HEK293T (cell line): Measurements from ENCODE around the gene POLR3A.

Experiments used
- CTCF ChIA-PET: fragments of 350-600 bp; formaldehyde crosslinking; extraction: SDS; loops from one replicate; lab custom pipeline; 2021; ENCODE audit warnings: antibody characterized with exemption, inconsistent platforms; lab: Yijun Ruan, JAX
- POLR2A ChIA-PET: fragments of 350-600 bp; formaldehyde crosslinking; extraction: SDS; loops from one replicate; lab custom pipeline; 2020; ENCODE audit warnings: antibody characterized with exemption, inconsistent platforms; lab: Yijun Ruan, JAX
- DNase-seq: peaks from one replicate; pipeline ENCODE4 v3.0.0; 2012; ENCODE audit warnings: mixed read lengths; ENCODE audit errors: extremely low spot score
- ARNT ChIP-seq: fragments of 450-650 bp; IDR thresholded peaks from 2 replicates; pipeline ENCODE4 v1.6.1; 2017; ENCODE audit warnings: mild to moderate bottlenecking
- BHLHE40 ChIP-seq: fragments of 450-650 bp; IDR thresholded peaks from 2 replicates; pipeline ENCODE4 v1.6.1; 2016; ENCODE audit warnings: mild to moderate bottlenecking, moderate library complexity, borderline replicate concordance
- CTBP1 ChIP-seq: fragments of 450-650 bp; IDR thresholded peaks from 2 replicates; pipeline ENCODE4 v1.6.1; 2016; ENCODE audit warnings: borderline replicate concordance
- ELF4 ChIP-seq: fragments of 450-650 bp; IDR thresholded peaks from 2 replicates; pipeline ENCODE4 v1.6.1; 2017; ENCODE audit warnings: antibody characterized with exemption
- FOXA1 ChIP-seq: fragments of 450-650 bp; IDR thresholded peaks from 2 replicates; pipeline ENCODE4 v1.6.1; 2016; ENCODE audit warnings: mild to moderate bottlenecking
- FOXK2 ChIP-seq: fragments of 450-650 bp; IDR thresholded peaks from 2 replicates; pipeline ENCODE4 v1.6.1; 2016; ENCODE audit warnings: mild to moderate bottlenecking
- FOXM1 ChIP-seq: fragments of 450-650 bp; IDR thresholded peaks from 2 replicates; pipeline ENCODE4 v1.6.1; 2017; ENCODE audit warnings: mild to moderate bottlenecking, borderline replicate concordance
- HDGF ChIP-seq: fragments of 450-650 bp; IDR thresholded peaks from 2 replicates; pipeline ENCODE4 v1.6.1; 2017; ENCODE audit warnings: antibody characterized with exemption, borderline replicate concordance
- L3MBTL2 ChIP-seq: fragments of 450-650 bp; conservative IDR thresholded peaks from 2 replicates; pipeline ENCODE4 v1.6.1; 2016; ENCODE audit warnings: mild to moderate bottlenecking
- LEF1 ChIP-seq: fragments of 450-650 bp; IDR thresholded peaks from 2 replicates; pipeline ENCODE4 v1.6.1; 2017; ENCODE audit warnings: mild to moderate bottlenecking, borderline replicate concordance
- NFRKB ChIP-seq: fragments of 450-650 bp; IDR thresholded peaks from 2 replicates; pipeline ENCODE4 v1.6.1; 2016; ENCODE audit warnings: mild to moderate bottlenecking, moderate library complexity
- SP1 ChIP-seq: fragments of 450-650 bp; IDR thresholded peaks from 2 replicates; pipeline ENCODE4 v1.6.1; 2017
- SUZ12 ChIP-seq: fragments of 450-650 bp; IDR thresholded peaks from 2 replicates; pipeline ENCODE4 v1.6.1; 2016; ENCODE audit warnings: mild to moderate bottlenecking
- TARDBP ChIP-seq: fragments of 450-650 bp; IDR thresholded peaks from 2 replicates; pipeline ENCODE4 v1.6.1; 2016
- ZNF384 ChIP-seq: fragments of 450-650 bp; IDR thresholded peaks from 2 replicates; pipeline ENCODE4 v1.6.1; 2016
- TF ChIP-seq, protein P1 (sequence below): fragments of 450-650 bp; IDR thresholded peaks from 2 replicates; pipeline ENCODE4 v1.6.1; 2016

Gene POLR3A

DNA sequence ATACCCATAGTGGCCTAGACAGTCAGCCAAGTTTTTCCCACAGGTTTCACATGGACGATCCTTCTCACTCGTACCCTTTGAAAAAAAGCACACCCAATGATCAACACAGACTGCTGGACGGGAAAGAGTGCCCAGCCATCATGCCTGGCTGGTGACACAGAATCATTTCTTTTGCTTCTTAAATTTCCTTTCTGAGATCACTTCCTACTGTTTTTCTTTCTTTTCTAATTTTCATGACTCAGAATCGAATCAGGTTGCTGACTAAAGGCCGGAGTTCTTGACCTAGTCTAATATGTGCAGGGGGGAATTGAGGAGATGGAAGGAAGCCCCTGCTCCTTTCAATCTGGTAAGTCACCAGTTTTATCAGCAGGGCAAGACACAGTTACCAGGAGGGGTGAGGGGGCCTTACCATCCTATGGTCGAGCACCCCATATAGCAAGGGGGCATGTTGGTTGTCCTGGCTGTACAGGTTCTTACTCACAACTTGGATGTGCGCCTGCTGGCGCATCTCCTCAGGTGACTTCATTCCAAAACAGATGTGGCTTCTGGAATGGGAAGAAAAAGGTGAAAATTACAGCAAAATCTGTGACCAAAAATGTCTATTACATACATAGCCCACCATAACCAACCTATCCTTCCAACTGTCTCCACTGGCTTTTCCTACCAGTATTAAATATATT lies 3.5 kb downstream of the POLR3A start:
- CTCF ChIA-PET = no interaction called here
- POLR2A ChIA-PET = no interaction called here
- no peak for DNase-seq
- no peak for TF ChIP-seq FOXK2

DNA sequence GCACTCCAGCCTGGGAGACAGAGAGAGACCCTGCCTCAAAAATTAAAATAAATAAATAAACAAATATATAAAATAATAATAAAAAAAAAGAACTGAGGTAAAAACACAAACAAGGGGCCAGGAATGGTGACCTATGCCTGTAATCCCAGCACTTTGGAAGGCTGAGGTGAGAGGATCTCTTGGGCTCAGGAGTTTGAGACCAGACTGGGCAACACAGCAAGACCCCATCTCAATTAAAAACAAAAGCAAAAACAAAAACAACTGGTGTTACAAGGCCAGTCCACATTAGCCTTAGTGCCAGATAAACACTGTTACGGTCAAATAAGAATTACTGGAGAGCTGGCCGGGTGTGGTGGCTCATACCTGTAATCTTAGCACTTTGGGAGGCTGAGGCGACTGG lies 5.6 kb downstream of the POLR3A start:
- no peak for DNase-seq
- TF ChIP-seq ELF4 (no peak), ARNT (no peak), ZNF384 (no peak), SUZ12 (no peak), HDGF (no peak), CTBP1 (no peak), LEF1 (no peak), NFRKB (no peak), FOXK2 (no peak), BHLHE40 (no peak), SP1 (no peak)
- TF ChIP-seq, protein P1, sequence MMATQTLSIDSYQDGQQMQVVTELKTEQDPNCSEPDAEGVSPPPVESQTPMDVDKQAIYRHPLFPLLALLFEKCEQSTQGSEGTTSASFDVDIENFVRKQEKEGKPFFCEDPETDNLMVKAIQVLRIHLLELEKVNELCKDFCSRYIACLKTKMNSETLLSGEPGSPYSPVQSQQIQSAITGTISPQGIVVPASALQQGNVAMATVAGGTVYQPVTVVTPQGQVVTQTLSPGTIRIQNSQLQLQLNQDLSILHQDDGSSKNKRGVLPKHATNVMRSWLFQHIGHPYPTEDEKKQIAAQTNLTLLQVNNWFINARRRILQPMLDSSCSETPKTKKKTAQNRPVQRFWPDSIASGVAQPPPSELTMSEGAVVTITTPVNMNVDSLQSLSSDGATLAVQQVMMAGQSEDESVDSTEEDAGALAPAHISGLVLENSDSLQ = no peak
- ChIA-PET POLR2A (no interaction called here), CTCF (interaction anchor here (0.6 kb wide), 1 partner anchor 32 kb away, joined by 4 read pairs; no protein-coding TSS in a partner anchor)

DNA sequence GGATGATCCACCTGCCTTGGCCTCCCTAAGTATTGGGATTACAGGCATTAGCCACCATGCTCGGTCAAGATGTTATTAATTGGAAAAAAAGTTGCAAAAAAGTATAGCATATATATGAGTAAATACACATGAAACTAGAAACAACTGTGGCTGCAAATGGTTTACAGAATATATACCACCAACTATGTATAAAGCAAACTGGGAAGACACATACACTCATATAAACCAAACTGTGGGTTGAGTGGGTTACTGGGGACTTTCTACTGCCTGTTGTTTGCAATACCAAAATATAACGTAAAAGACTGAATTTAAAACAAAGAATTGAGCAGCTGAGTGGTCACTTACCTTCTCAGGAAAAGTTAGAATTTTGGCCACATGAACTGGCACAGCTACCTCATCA lies 8.1 kb downstream of the POLR3A start:
- no peak for DNase-seq
- CTCF ChIA-PET = no interaction called here
- TF ChIP-seq HDGF (no peak), L3MBTL2 (no peak), CTBP1 (no peak), SP1 (no peak)
- POLR2A ChIA-PET = interaction anchor here (1.1 kb wide), 1 partner anchor 11 kb away, joined by 4 read pairs; no protein-coding TSS in a partner anchor

DNA sequence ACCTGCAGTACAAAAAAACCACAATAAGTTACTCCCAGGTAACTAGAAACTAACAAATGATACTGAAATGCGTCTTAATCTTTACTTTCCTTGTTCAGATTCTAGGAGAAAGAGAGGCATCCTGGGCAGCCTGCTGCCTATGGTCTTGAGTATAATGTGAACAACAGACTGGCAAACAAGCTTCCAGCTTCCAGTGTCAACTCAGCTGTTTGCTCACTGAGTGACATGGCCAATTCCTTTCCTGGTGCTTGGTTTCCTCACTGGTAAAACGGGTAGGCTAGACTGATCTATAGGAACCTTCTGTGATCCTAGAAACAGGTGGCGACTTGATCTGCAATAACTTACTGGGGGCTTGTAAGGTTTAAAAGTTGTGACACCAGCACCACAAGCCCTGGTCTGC lies 10.1 kb downstream of the POLR3A start:
- CTCF ChIA-PET = no interaction called here
- no peak for DNase-seq
- TF ChIP-seq L3MBTL2 (no peak), TARDBP (no peak), FOXA1 (no peak), BHLHE40 (no peak), FOXK2 (no peak), NFRKB (no peak), ZNF384 (no peak), ELF4 (no peak), FOXM1 (no peak), ARNT (no peak)
- TF ChIP-seq, protein P1 = no peak
- POLR2A ChIA-PET = no interaction called here

DNA sequence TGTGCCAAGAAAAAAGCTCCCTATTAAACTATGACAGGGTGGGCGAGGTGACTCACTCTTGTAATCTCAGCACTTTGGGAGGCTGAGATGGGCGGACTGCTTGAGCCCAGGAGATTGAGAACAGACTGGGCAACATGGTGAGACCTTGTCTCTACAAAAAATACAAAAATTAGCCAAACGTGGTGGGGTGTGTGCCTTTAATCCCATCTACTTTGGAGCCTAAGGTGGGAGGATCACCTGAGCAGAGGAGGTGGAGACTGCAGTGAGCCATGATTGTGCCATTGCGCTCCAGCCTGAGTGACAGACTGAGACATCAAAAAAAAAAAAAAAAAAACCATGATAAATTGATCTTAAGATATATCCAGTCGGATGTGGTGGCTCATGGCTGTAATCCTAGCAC lies 11.5 kb downstream of the POLR3A start:
- no peak for DNase-seq
- ChIA-PET POLR2A (interaction anchor here (1.1 kb wide), 1 partner anchor 16 kb away, joined by 3 read pairs; no protein-coding TSS in a partner anchor), CTCF (no interaction called here)
- no peak for TF ChIP-seq FOXA1
- no peak for TF ChIP-seq ARNT
- TF ChIP-seq, protein P1 = no peak
- no peak for TF ChIP-seq LEF1
- no peak for TF ChIP-seq ELF4
- TF ChIP-seq FOXK2 = no peak

DNA sequence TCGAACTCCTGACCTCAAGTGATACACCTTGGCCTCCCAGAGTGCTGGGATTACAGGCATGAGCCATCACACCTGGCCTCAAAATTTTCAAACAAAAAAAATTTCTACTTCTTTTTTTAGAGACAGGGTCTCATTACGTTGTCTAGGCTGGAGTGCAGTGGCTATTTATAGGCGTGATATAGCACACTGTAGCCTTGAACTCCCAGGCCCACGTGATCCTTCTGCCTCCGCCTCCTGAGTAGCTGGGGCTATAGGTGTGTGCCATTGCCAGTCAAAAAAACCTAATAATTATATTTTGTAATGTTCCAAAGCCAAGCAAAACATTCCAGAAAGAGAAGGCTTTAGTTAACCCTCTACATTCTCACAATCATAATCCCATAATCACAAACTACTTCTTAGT lies 13.8 kb downstream of the POLR3A start:
- ChIA-PET CTCF (no interaction called here), POLR2A (no interaction called here)
- TF ChIP-seq HDGF = no peak
- TF ChIP-seq FOXM1 = no peak
- TF ChIP-seq FOXA1 = no peak
- no peak for TF ChIP-seq FOXK2
- TF ChIP-seq SP1 = no peak
- TF ChIP-seq NFRKB = no peak
- no peak for TF ChIP-seq SUZ12
- TF ChIP-seq ARNT = no peak
- TF ChIP-seq ZNF384 = no peak
- TF ChIP-seq BHLHE40 = no peak
- TF ChIP-seq, protein P1 = no peak
- TF ChIP-seq TARDBP = no peak
- no peak for TF ChIP-seq L3MBTL2
- no peak for TF ChIP-seq CTBP1
- TF ChIP-seq ELF4 = no peak
- TF ChIP-seq LEF1 = no peak

More for the DNA sequence above, 13.8 kb downstream of the POLR3A start:
- no peak for DNase-seq
